Erythroblast (primary cell): ENCODE measurements around the gene P3H2.

Source experiments
- GATA1 ChIP-seq: IDR thresholded peaks from 2 replicates; pipeline ENCODE4 v1.6.1; 2011; ENCODE audit warnings: low read depth, mild to moderate bottlenecking, control low read depth, low read length, moderate library complexity
- POLR2A ChIP-seq: IDR thresholded peaks from 2 replicates; pipeline ENCODE4 v1.6.1; 2011; ENCODE audit warnings: mild to moderate bottlenecking, low read length

GRCh38 chr3:190094160-190094718 lies 26.5 kb downstream of the P3H2 start:
- TF ChIP-seq POLR2A: no peak
- TF ChIP-seq GATA1: no peak
